IMR-90 (cell line): ENCODE measurements around the gene ARHGEF1. TPM values are rescaled to one million over a fixed set of nuclear protein-coding genes. Genes with fewer than 3 reads are reported as not detected.

Experiments
- ATAC-seq: fragments of 200-7000 bp; cut with Tn5 transposase; 2 replicates; pipeline ENCODE4 v1.9.1; 2020; ENCODE audit warnings: low read depth, mild to moderate bottlenecking, moderate library complexity
- BruUV-seq: library from RNA; stranded (reverse); fragments of 400-500 nt; replicated peaks from 2 replicates; lab custom pipeline; 2021; lab: Mats Ljungman, UMichigan
- CTCF ChIA-PET: fragments of 300-600 bp; formaldehyde crosslinking; extraction: SDS; loops from one replicate; lab custom pipeline; 2021; ENCODE audit warnings: antibody characterized with exemption; lab: Yijun Ruan, JAX
- POLR2A ChIA-PET: fragments of 300-600 bp; sonication (Branson Sonifier 250); formaldehyde crosslinking; loops from one replicate; lab custom pipeline; 2022; ENCODE audit warnings: antibody characterized with exemption; ENCODE audit not compliant: unreplicated experiment; lab: Charles Lee
- DNase-seq: peaks from one replicate; pipeline ENCODE4 v3.0.0; 2013
- H2AFZ ChIP-seq: replicated peaks from 2 replicates; pipeline ENCODE3; 2013; ENCODE audit warnings: low read length, mild to moderate bottlenecking; ENCODE audit not compliant: poor library complexity
- H2AK5ac ChIP-seq: 2 replicates; pipeline ENCODE4 v1.6.1; 2013; ENCODE audit warnings: low read depth, low read length, inconsistent platforms
- H2AK9ac ChIP-seq: replicated peaks from 2 replicates; pipeline ENCODE3; 2013; ENCODE audit warnings: mild to moderate bottlenecking, low read depth, low read length, moderate library complexity; ENCODE audit not compliant: poor library complexity
- H2BK120ac ChIP-seq: 2 replicates; pipeline ENCODE4 v1.6.1; 2013; ENCODE audit warnings: low read depth, low read length, inconsistent platforms
- H2BK15ac ChIP-seq: 3 replicates; pipeline ENCODE4 v1.6.1; 2013; ENCODE audit warnings: low read depth, low read length, inconsistent platforms
- H2BK20ac ChIP-seq: 2 replicates; pipeline ENCODE4 v1.6.1; 2013; ENCODE audit warnings: low read depth, mild to moderate bottlenecking, inconsistent platforms, low read length, moderate library complexity
- H2BK5ac ChIP-seq: 2 replicates; pipeline ENCODE4 v1.6.1; 2013; ENCODE audit warnings: mild to moderate bottlenecking, low read depth, low read length, inconsistent platforms; ENCODE audit not compliant: poor library complexity, severe bottlenecking
- H3K14ac ChIP-seq: replicated peaks from 2 replicates; pipeline ENCODE4 v1.6.1; 2013; ENCODE audit warnings: low read depth, low read length, inconsistent platforms
- H3K18ac ChIP-seq: 2 replicates; pipeline ENCODE4 v1.6.1; 2013; ENCODE audit warnings: low read depth, low read length, control low read depth
- H3K23ac ChIP-seq: 2 replicates; pipeline ENCODE4 v1.6.1; 2013; ENCODE audit warnings: low read depth, low read length, inconsistent platforms
- H3K27ac ChIP-seq: 2 replicates; pipeline ENCODE4 v1.5.1; 2013; ENCODE audit warnings: mild to moderate bottlenecking, control low read depth, low read length; ENCODE audit not compliant: insufficient read depth
- H3K27me3 ChIP-seq: 2 replicates; pipeline ENCODE4 v1.6.1; 2013; ENCODE audit warnings: low read length; ENCODE audit not compliant: control insufficient read depth, insufficient read depth
- H3K36me3 ChIP-seq: 2 replicates; pipeline ENCODE4 v1.6.1; 2013; ENCODE audit warnings: low read length, mixed read lengths; ENCODE audit not compliant: control insufficient read depth, insufficient read depth
- H3K4ac ChIP-seq: 2 replicates; pipeline ENCODE4 v1.6.1; 2013; ENCODE audit warnings: low read depth, low read length, inconsistent platforms
- H3K4me1 ChIP-seq: 2 replicates; pipeline ENCODE4 v1.6.1; 2013; ENCODE audit warnings: low read length, mixed read lengths; ENCODE audit not compliant: control insufficient read depth, insufficient read depth
- H3K4me2 ChIP-seq: 2 replicates; pipeline ENCODE4 v1.6.1; 2013; ENCODE audit warnings: low read depth, mild to moderate bottlenecking, control low read depth, low read length, moderate library complexity
- H3K4me3 ChIP-seq: 2 replicates; pipeline ENCODE4 v1.5.1; 2013; ENCODE audit warnings: low read depth, mild to moderate bottlenecking, control low read depth, low read length, moderate library complexity; ENCODE audit not compliant: insufficient read depth
- H3K56ac ChIP-seq: 2 replicates; pipeline ENCODE4 v1.6.1; 2013; ENCODE audit warnings: low read length, inconsistent platforms; ENCODE audit not compliant: insufficient read depth; ENCODE audit errors: extremely low read depth
- H3K79me1 ChIP-seq, 2 experiments: 2 replicates each; pipeline ENCODE4 v1.6.1; 2013; ENCODE audit warnings: low read length in 2 of 2, inconsistent platforms in 1 of 2, low read depth in 1 of 2
- H3K9ac ChIP-seq: 2 replicates; pipeline ENCODE4 v1.6.1; 2013; ENCODE audit warnings: low read depth, low read length, control low read depth
- H3K9me1 ChIP-seq: 2 replicates; pipeline ENCODE4 v1.6.1; 2013; ENCODE audit warnings: low read length, inconsistent platforms; ENCODE audit not compliant: insufficient read depth
- H3K9me3 ChIP-seq: 2 replicates; pipeline ENCODE4 v1.6.1; 2013; ENCODE audit warnings: low read length; ENCODE audit not compliant: control insufficient read depth, insufficient read depth
- H4K20me1 ChIP-seq: 2 replicates; pipeline ENCODE4 v1.6.1; 2013; ENCODE audit warnings: low read length, inconsistent platforms; ENCODE audit not compliant: insufficient read depth
- H4K5ac ChIP-seq: 2 replicates; pipeline ENCODE4 v1.6.1; 2013; ENCODE audit warnings: mild to moderate bottlenecking, low read depth, low read length, control low read depth
- H4K8ac ChIP-seq, 2 experiments: 2 replicates each; pipeline ENCODE4 v1.6.1; 2013; ENCODE audit warnings: low read depth in 2 of 2, low read length in 2 of 2, control low read depth in 1 of 2, inconsistent platforms in 1 of 2
- H4K91ac ChIP-seq: 2 replicates; pipeline ENCODE4 v1.6.1; 2013; ENCODE audit warnings: low read depth, low read length, inconsistent platforms; ENCODE audit not compliant: insufficient read depth
- CEBPB ChIP-seq: IDR thresholded peaks from 2 replicates; pipeline ENCODE4 v1.6.1; 2012; ENCODE audit warnings: low read depth, low read length, improper control_type of control experiment
- CHD1 ChIP-seq: IDR thresholded peaks from 2 replicates; pipeline ENCODE4 v1.6.1; 2012; ENCODE audit warnings: low read depth, low read length, improper control_type of control experiment
- ELK1 ChIP-seq: fragments of 150-350 bp; IDR thresholded peaks from 2 replicates; pipeline ENCODE4 v1.6.1; 2016; ENCODE audit warnings: low read depth, mild to moderate bottlenecking, low read length, moderate library complexity, borderline replicate concordance
- FOS ChIP-seq: fragments of 150-350 bp; IDR thresholded peaks from 2 replicates; pipeline ENCODE4 v1.6.1; 2016; ENCODE audit warnings: low read depth, low read length
- MAZ ChIP-seq: IDR thresholded peaks from 2 replicates; pipeline ENCODE4 v1.6.1; 2012; ENCODE audit warnings: low read depth, mild to moderate bottlenecking, low read length, improper control_type of control experiment, moderate library complexity, borderline replicate concordance
- MXI1 ChIP-seq: IDR thresholded peaks from 2 replicates; pipeline ENCODE4 v1.6.1; 2012; ENCODE audit warnings: low read depth, mild to moderate bottlenecking, low read length, moderate library complexity, borderline replicate concordance
- RAD21 ChIP-seq: IDR thresholded peaks from 2 replicates; pipeline ENCODE4 v1.6.1; 2012; ENCODE audit warnings: low read length, improper control_type of control experiment
- RCOR1 ChIP-seq: IDR thresholded peaks from 2 replicates; pipeline ENCODE4 v1.6.1; 2012; ENCODE audit warnings: mild to moderate bottlenecking, low read length, improper control_type of control experiment; ENCODE audit not compliant: insufficient replicate concordance
- SMC3 ChIP-seq: fragments of 150-350 bp; IDR thresholded peaks from 2 replicates; pipeline ENCODE4 v1.6.1; 2016; ENCODE audit warnings: low read depth, mild to moderate bottlenecking, antibody characterized with exemption, low read length, moderate library complexity
- WGBS, 2 experiments: methylation state at CpG; one replicate each; pipeline versions ENCODE4 v1.1.5 to v1.1.7; 2013; ENCODE audit warnings: missing lambda C conversion rate in 2 of 2; ENCODE audit not compliant: insufficient read length in 1 of 2; ENCODE audit errors: extremely low coverage in 2 of 2; 5-methylcytosine and 5-hydroxymethylcytosine counted together
- dilution Hi-C: fragments of 300-500 bp; cut with HindIII; formaldehyde crosslinking; loops from one replicate; pipeline ENCODE4 v1.14.3; 2018; ENCODE audit warnings: low sequenced_read_pairs; ENCODE audit not compliant: unreplicated experiment
- in situ Hi-C: fragments of 300-500 bp; cut with MboI; formaldehyde crosslinking; loops from 3 replicates; pipeline ENCODE4 v1.14.3; 2019; ENCODE audit warnings: low sequenced_read_pairs, inconsistent platforms, mixed read lengths
- intact Hi-C: fragments of 100-400 bp; cut with micrococcal nuclease; formaldehyde crosslinking; loops from 2 replicates; pipeline ENCODE4 v1.10.0; 2022
- polyA plus RNA-seq, 3 experiments: library from polyadenylated mRNA; depleted of rRNA; stranded (reverse); fragments of >200 nt; gene quantifications; 2 replicates each; pipeline ENCODE4 v1.2.3, GENCODE V29; 2012; ENCODE audit warnings: low replicate concordance in 1 of 3
- total RNA-seq: library from RNA; depleted of rRNA; stranded (reverse); fragments of >200 nt; gene quantifications from 2 replicates; pipeline ENCODE4 v1.2.3, GENCODE V29; 2012
- TF ChIP-seq, protein P1 (sequence below): conservative IDR thresholded peaks from 2 replicates; pipeline ENCODE4 v1.5.1; 2012; ENCODE audit warnings: mild to moderate bottlenecking, low read depth, low read length, improper control_type of control experiment

ARHGEF1 gene
- total and polyA plus RNA-seq, 2 of the 4 experiments (the other 2 are of a cell fraction) = 11.5 to 47.1 TPM

GRCh38 chr19:41924151-41925145 lies 41.5 kb downstream of the ARHGEF1 start (continued):
- TF ChIP-seq FOS (no peak), SMC3 (no peak)

- intact Hi-C loops = no loop called here
- Histone ChIP-seq H3K18ac (no peak overlapping the region), H2AFZ (peak overlapping the region; percentile 51), H3K4me3 (no peak overlapping the region), H3K4me1 (peaks cover 5% of the 10 kb centered on the region), H3K9me1 (no peaks in the 10 kb centered on the region; the same call in 1 of the 2 replicates), H3K9ac (no peak overlapping the region), H2BK5ac (no peak overlapping the region), H3K14ac (no peak overlapping the region), H2BK20ac (no peak overlapping the region), H4K8ac (no peak overlapping the region), H3K4ac (no peak overlapping the region), H3K27ac (no peak overlapping the region), H3K56ac (no peak overlapping the region), H3K27me3 (peaks cover 85% of the 10 kb centered on the region), H4K5ac (no peak overlapping the region), H2AK5ac (no peak overlapping the region), H2AK9ac (no peak overlapping the region), H3K79me1 (no peaks in the 10 kb centered on the region), H3K36me3 (no peaks in the 10 kb centered on the region), H3K23ac (no peak overlapping the region), H2BK15ac (no peak overlapping the region), H2BK120ac (no peak overlapping the region), H4K20me1 (peaks cover 24% of the 10 kb centered on the region; the same call in 1 of the 2 replicates), H4K91ac (no peak overlapping the region), H3K4me2 (no peak overlapping the region), H3K9me3 (peaks cover 3% of the 10 kb centered on the region; the same call in 1 of the 2 replicates)
- in situ Hi-C loops = no loop called here
- ChIA-PET POLR2A (no interaction called here), CTCF (interaction anchor here (1.0 kb wide), 1 partner anchor 109 kb away, joined by 4 read pairs; no protein-coding TSS in a partner anchor)
- no TSS peak for BruUV-seq
- DNase-seq = no peak
- dilution Hi-C loops = no loop called here
- 40% methylated on average over 7 of the region's 7 CpGs; no CpG with 5 or more reads in 1 of the 2 experiments for WGBS, 2 experiments
- no peak for ATAC-seq
- TF ChIP-seq, protein P1, sequence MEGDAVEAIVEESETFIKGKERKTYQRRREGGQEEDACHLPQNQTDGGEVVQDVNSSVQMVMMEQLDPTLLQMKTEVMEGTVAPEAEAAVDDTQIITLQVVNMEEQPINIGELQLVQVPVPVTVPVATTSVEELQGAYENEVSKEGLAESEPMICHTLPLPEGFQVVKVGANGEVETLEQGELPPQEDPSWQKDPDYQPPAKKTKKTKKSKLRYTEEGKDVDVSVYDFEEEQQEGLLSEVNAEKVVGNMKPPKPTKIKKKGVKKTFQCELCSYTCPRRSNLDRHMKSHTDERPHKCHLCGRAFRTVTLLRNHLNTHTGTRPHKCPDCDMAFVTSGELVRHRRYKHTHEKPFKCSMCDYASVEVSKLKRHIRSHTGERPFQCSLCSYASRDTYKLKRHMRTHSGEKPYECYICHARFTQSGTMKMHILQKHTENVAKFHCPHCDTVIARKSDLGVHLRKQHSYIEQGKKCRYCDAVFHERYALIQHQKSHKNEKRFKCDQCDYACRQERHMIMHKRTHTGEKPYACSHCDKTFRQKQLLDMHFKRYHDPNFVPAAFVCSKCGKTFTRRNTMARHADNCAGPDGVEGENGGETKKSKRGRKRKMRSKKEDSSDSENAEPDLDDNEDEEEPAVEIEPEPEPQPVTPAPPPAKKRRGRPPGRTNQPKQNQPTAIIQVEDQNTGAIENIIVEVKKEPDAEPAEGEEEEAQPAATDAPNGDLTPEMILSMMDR = no peak
- TF ChIP-seq RAD21 (no peak), FOS (no peak), MXI1 (no peak), SMC3 (no peak), CHD1 (no peak), ELK1 (no peak), CEBPB (no peak), MAZ (no peak), RCOR1 (no peak)
These were observed 42.4 kb downstream of the ARHGEF1 start for GRCh38 chr19:41925208-41926003.
